Stimulated activated CD8-positive, alpha-beta memory T cell treated with anti-CD3 and anti-CD28 coated beads, Interleukin-7, amount 100 ng/mL, for 24 hours (primary cell): Measurements from ENCODE around the gene TMEM179.
"Not testable (repeated sequence)": the region's sequence is repeated elsewhere in the genome, so short reads cannot be mapped to it uniquely, and the experiment has no call there.

Experiments
- DNase-seq: peaks from one replicate; pipeline ENCODE4 v3.0.0-alpha.2; 2020; ENCODE audit warnings: low read depth

Gene TMEM179

GRCh38 chr14:104586832-104587620, 17.5 kb downstream of the TMEM179 start:
- DNase-seq = no peak

- DNase-seq = no peak
Measured at GRCh38 chr14:104585966-104586697, 18.4 kb downstream of the TMEM179 start.

GRCh38 chr14:104584557-104584956, 20.0 kb downstream of the TMEM179 start:
- DNase-seq = no peak

GRCh38 chr14:104583424-104584306, 20.9 kb downstream of the TMEM179 start:
- no peak for DNase-seq

- no peak for DNase-seq
Measured at GRCh38 chr14:104582662-104583061, 21.9 kb downstream of the TMEM179 start.

- no peak for DNase-seq
Measured at GRCh38 chr14:104582005-104582404, 22.6 kb downstream of the TMEM179 start.

GRCh38 chr14:104581521-104581920, 23.1 kb downstream of the TMEM179 start:
- DNase-seq = no peak

GRCh38 chr14:104580961-104581360, 23.6 kb downstream of the TMEM179 start:
- DNase-seq = no peak

GRCh38 chr14:104579939-104580338, 24.6 kb downstream of the TMEM179 start:
- DNase-seq = not testable (repeated sequence)

GRCh38 chr14:104579507-104579906, 25.1 kb downstream of the TMEM179 start, which contains the start of gene C14orf180:
Gene C14orf180 (plus strand): TSS chr14:104579764. CDS start chr14:104586431, 6,667 bp downstream.
- no peak for DNase-seq

- DNase-seq = no peak
Measured at GRCh38 chr14:104578321-104578720, 26.3 kb downstream of the TMEM179 start.

GRCh38 chr14:104577847-104578301, 26.7 kb downstream of the TMEM179 start:
- no peak for DNase-seq

- DNase-seq = no peak
Measured at GRCh38 chr14:104577426-104577825, 27.1 kb downstream of the TMEM179 start.

- DNase-seq = no peak
Measured at GRCh38 chr14:104576970-104577332, 27.6 kb downstream of the TMEM179 start.

- no peak for DNase-seq
Measured at GRCh38 chr14:104576232-104576969, 28.2 kb downstream of the TMEM179 start.

GRCh38 chr14:104574978-104575583, 29.5 kb downstream of the TMEM179 start:
- no peak for DNase-seq

- DNase-seq = no peak
Measured at GRCh38 chr14:104574536-104574935, 30.0 kb downstream of the TMEM179 start.

GRCh38 chr14:104573930-104574329, 30.6 kb downstream of the TMEM179 start:
- DNase-seq = no peak

GRCh38 chr14:104572668-104573067, 31.9 kb downstream of the TMEM179 start:
- no peak for DNase-seq

GRCh38 chr14:104572024-104572626, 32.4 kb downstream of the TMEM179 start:
- no peak for DNase-seq

GRCh38 chr14:104571246-104571645, 33.3 kb downstream of the TMEM179 start:
- no peak for DNase-seq
